ENCODE results near the gene GRB10. TPM values are rescaled to one million over a fixed set of nuclear protein-coding genes. Genes with fewer than 3 reads are reported as not detected.

Gene GRB10
- total RNA-seq, 4 donors from 2014 or later = 37.1 to 109 (median 74.0) TPM

GRCh38 chr7:50803359-50804337 lies 21.0 kb upstream of the GRB10 start:
- no peak for TF ChIP-seq CTCF (IDR thresholded peaks at IDR 0.05; ENCODE audit: low read depth)

GRCh38 chr7:50801907-50802306 lies 19.2 kb upstream of the GRB10 start:
- no peak for TF ChIP-seq CTCF (IDR thresholded peaks at IDR 0.05; ENCODE audit: low read depth)

- no peak for TF ChIP-seq CTCF (IDR thresholded peaks at IDR 0.05; ENCODE audit: low read depth)
Measured at GRCh38 chr7:50799873-50800272, 17.2 kb upstream of the GRB10 start.

DNA sequence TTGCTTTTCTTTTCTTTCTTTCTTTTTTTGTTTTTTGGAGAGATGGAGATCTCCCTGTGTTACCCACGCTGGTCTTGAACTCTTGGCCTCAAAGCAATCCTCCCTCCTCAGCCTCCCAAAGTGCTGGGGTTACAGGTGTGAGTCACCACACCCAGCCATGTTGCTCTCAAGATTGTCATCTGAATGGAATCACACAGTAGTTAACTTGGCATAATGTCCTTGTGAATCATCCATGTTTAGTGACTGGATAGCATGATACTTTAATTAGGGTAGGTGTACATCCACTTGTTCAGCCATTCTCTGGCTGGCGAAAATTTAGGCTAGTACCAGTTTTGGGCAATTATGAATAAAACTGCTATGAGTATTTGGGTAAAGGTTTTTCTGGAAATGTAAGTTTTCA lies 15.4 kb upstream of the GRB10 start:
- no peak for TF ChIP-seq CTCF (IDR thresholded peaks at IDR 0.05; ENCODE audit: low read depth)

- no peak for TF ChIP-seq CTCF (IDR thresholded peaks at IDR 0.05; ENCODE audit: low read depth)
Measured at GRCh38 chr7:50795831-50796230, 13.1 kb upstream of the GRB10 start.

DNA sequence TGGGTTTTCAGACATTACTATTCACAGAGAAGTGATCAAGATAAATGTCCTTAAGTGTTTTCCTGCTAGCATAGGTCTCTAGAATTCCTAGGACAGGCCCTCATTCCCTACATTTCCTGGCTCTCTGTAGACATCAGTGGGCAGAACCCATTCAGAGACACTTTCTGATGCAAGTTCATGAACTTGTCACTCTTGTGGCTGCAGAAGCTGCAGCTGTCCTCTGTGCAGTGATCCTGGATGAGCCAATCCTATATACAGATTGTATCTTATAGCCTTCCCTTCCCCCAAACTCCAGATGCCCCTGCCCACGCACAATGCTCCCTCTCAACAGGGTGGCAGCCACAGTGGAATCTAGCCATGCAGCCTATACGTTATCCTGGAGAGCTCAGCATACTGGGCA lies 12.6 kb upstream of the GRB10 start:
- no peak for TF ChIP-seq CTCF (IDR thresholded peaks at IDR 0.05; ENCODE audit: low read depth)

GRCh38 chr7:50793947-50794570 lies 11.4 kb upstream of the GRB10 start:
- no peak for TF ChIP-seq CTCF (IDR thresholded peaks at IDR 0.05; ENCODE audit: low read depth)

Measured in subcutaneous adipose tissue (tissue), 4 donors.